B cell (primary cell): Measurements from ENCODE around the gene PTPRF. TPM values are rescaled to one million over a fixed set of nuclear protein-coding genes. Genes with fewer than 3 reads are reported as not detected.

Source experiments
- ATAC-seq: fragments of 200-7000 bp; cut with Tn5 transposase; one replicate; pipeline ENCODE4 v1.10.0; 2021; ENCODE audit warnings: low read depth, mild to moderate bottlenecking, moderate number of reproducible peaks, moderate library complexity
- CTCF ChIA-PET: fragments of 350-600 bp; sonication (Branson Sonifier 250); formaldehyde crosslinking; loops from one replicate; lab custom pipeline; 2021; ENCODE audit warnings: antibody characterized with exemption, inconsistent platforms; lab: Charles Lee
- POLR2A ChIA-PET: fragments of 350-600 bp; sonication (Branson Sonifier 250); formaldehyde crosslinking; loops from one replicate; lab custom pipeline; 2021; ENCODE audit warnings: antibody characterized with exemption; lab: Charles Lee
- DNase-seq: peaks from one replicate; pipeline ENCODE4 v3.0.0; 2013
- H2AFZ ChIP-seq: 2 replicates; pipeline ENCODE4 v1.6.1; 2012; ENCODE audit warnings: mild to moderate bottlenecking, low read depth, low read length; ENCODE audit not compliant: insufficient read depth, poor library complexity, severe bottlenecking
- H3K27ac ChIP-seq, 2 donors: 1 replicate in 1 of 2; 2 replicates in 1 of 2; pipeline ENCODE4 v1.5.1; 2012 to 2013; ENCODE audit warnings: low read length in 2 of 2, mild to moderate bottlenecking in 2 of 2, moderate library complexity in 1 of 2
- H3K27me3 ChIP-seq, 4 experiments: fragments of 200-600 bp in 1 of 4; sonication (generic) in 1 of 4; replicated peaks in 1 of 4; 1 replicate in 2 of 4; 2 replicates in 2 of 4; pipeline versions ENCODE4 v1.6.1 to v1.7.0; 2013 to 2016; ENCODE audit warnings: low read length in 3 of 4, mild to moderate bottlenecking in 2 of 4, mixed read lengths in 1 of 4, moderate library complexity in 1 of 4; ENCODE audit not compliant: insufficient read depth in 4 of 4, control insufficient read depth in 3 of 4; ENCODE audit errors: control extremely low read depth in 1 of 4
- H3K36me3 ChIP-seq, 2 experiments: replicated peaks in 1 of 2; 1 replicate in 1 of 2; 2 replicates in 1 of 2; pipeline versions ENCODE4 v1.6.1 to v1.7.1; 2013; ENCODE audit warnings: low read length in 1 of 2; ENCODE audit not compliant: insufficient read depth in 2 of 2, control insufficient read depth in 1 of 2; ENCODE audit errors: control extremely low read depth in 1 of 2, extremely low read depth in 1 of 2
- H3K4me1 ChIP-seq, 2 donors: fragments of 200-600 bp in 1 of 2; sonication (generic) in 1 of 2; 1 replicate in 1 of 2; 2 replicates in 1 of 2; pipeline versions ENCODE4 v1.5.1 to v1.6.1; 2013 to 2017; ENCODE audit warnings: low read length in 2 of 2; ENCODE audit not compliant: control insufficient read depth in 2 of 2, insufficient read depth in 2 of 2
- H3K4me2 ChIP-seq: replicated peaks from 2 replicates; pipeline ENCODE3; 2012; ENCODE audit warnings: mild to moderate bottlenecking, low read depth, low read length; ENCODE audit not compliant: poor library complexity, severe bottlenecking
- H3K4me3 ChIP-seq, 5 experiments: fragments of 200-600 bp in 1 of 5; sonication (generic) in 1 of 5; 1 replicate in 3 of 5; 2 replicates in 2 of 5; pipeline versions ENCODE4 v1.5.1 to v1.7.0; 2011 to 2016; ENCODE audit warnings: low read length in 4 of 5, mild to moderate bottlenecking in 4 of 5, low read depth in 2 of 5, control low read depth in 1 of 5, moderate library complexity in 1 of 5; ENCODE audit not compliant: insufficient read depth in 1 of 5; ENCODE audit errors: control extremely low read depth in 1 of 5, extremely low read depth in 1 of 5
- H3K79me2 ChIP-seq: fragments of 200-600 bp; sonication (generic); one replicate; pipeline ENCODE4 v1.6.0; 2016; ENCODE audit warnings: low read length; ENCODE audit not compliant: control insufficient read depth, insufficient read depth
- H3K9ac ChIP-seq: fragments of 200-600 bp; sonication (generic); 2 replicates; pipeline ENCODE4 v1.6.1; 2017; ENCODE audit warnings: mild to moderate bottlenecking, low read length, moderate library complexity
- H3K9me3 ChIP-seq, 3 donors: one replicate each; pipeline versions ENCODE4 v1.6.1 to v1.7.1; 2013; ENCODE audit warnings: low read length in 2 of 3; ENCODE audit not compliant: control insufficient read depth in 2 of 3, insufficient read depth in 1 of 3; ENCODE audit errors: control extremely low read depth in 1 of 3
- H4K20me1 ChIP-seq: 2 replicates; pipeline ENCODE4 v1.6.0; 2012; ENCODE audit warnings: mild to moderate bottlenecking, low read length; ENCODE audit not compliant: insufficient read depth, control insufficient read depth, poor library complexity, severe bottlenecking
- H3K27ac Mint-ChIP-seq: one replicate; pipeline ENCODE4 v1.8.0; 2021; ENCODE audit warnings: mixed read lengths
- H3K27me3 Mint-ChIP-seq: one replicate; pipeline ENCODE4 v1.8.0; 2021; ENCODE audit warnings: mixed read lengths
- H3K4me1 Mint-ChIP-seq: one replicate; pipeline ENCODE4 v1.8.0; 2021; ENCODE audit warnings: mixed read lengths
- H3K4me3 Mint-ChIP-seq: one replicate; pipeline ENCODE4 v1.8.0; 2021; ENCODE audit warnings: mixed read lengths
- H3K9me3 Mint-ChIP-seq: one replicate; pipeline ENCODE4 v1.8.0; 2022; ENCODE audit warnings: mixed read lengths; ENCODE audit not compliant: insufficient read depth
- CTCF ChIP-seq: fragments of 200-600 bp; IDR thresholded peaks from one replicate; pipeline ENCODE4 v1.8.0; 2022; ENCODE audit warnings: antibody characterized with exemption, mild to moderate bottlenecking
- EZH2 ChIP-seq: IDR thresholded peaks from 2 replicates; pipeline ENCODE4 v1.6.1; 2012; ENCODE audit warnings: borderline replicate concordance, low read depth, mild to moderate bottlenecking, moderate library complexity, low read length; ENCODE audit not compliant: insufficient read depth, poor library complexity, severe bottlenecking
- WGBS: methylation state at CpG from one replicate; pipeline ENCODE4 v1.1.5; 2013; ENCODE audit warnings: missing lambda C conversion rate; ENCODE audit not compliant: insufficient coverage; 5-methylcytosine and 5-hydroxymethylcytosine counted together
- intact Hi-C: fragments of 100-400 bp; cut with micrococcal nuclease; formaldehyde crosslinking; loops from one replicate; pipeline ENCODE4 v1.10.0; 2022
- polyA plus RNA-seq: library from polyadenylated mRNA; depleted of rRNA; stranded (reverse); fragments of >200 nt; gene quantifications from 2 replicates; pipeline ENCODE4 v1.2.3, GENCODE V29; 2012
- total RNA-seq, 2 donors: library from RNA; stranded (reverse); fragments of 120-200 nt in 1 of 2; gene quantifications; 1 replicate in 1 of 2; 2 replicates in 1 of 2; pipeline versions ENCODE4 v1.2.3 to v1.2.4, GENCODE V29; 2013 to 2022

Gene PTPRF
- total and polyA plus RNA-seq, 2 donors (not counting 1 experiment from before 2014, with no cell fraction given) = 0.07 to 0.13 TPM

GRCh38 chr1:43521756-43522155 lies 8.9 kb upstream of the PTPRF start:
- intact Hi-C loops = no loop called here
- Histone ChIP-seq H3K79me2 (no peaks in the 10 kb centered on the region), H3K4me1 (no peaks in the 10 kb centered on the region), H3K9ac (no peak overlapping the region), H3K4me3 (no peak overlapping the region), H3K4me2 (no peak overlapping the region), H3K9me3 (no peaks in the 10 kb centered on the region), H2AFZ (no peak overlapping the region), H3K36me3 (no peaks in the 10 kb centered on the region), H3K27ac (no peak overlapping the region), H4K20me1 (no peaks in the 10 kb centered on the region), H3K27me3 (peaks cover 0 to 22% (median 17%) of the 10 kb centered on the region in 4 experiments)
- ATAC-seq (no peak), DNase-seq (no peak)
- TF ChIP-seq CTCF = no peak
- TF ChIP-seq EZH2 = no peak
- H3K27ac Mint-ChIP-seq = no peak overlapping the region
- ChIA-PET POLR2A (no interaction called here), CTCF (interaction anchor here (1.3 to 1.5 kb wide), 2 partner anchors 91 to 413 kb away, joined by 3 to 4 read pairs; no protein-coding TSS in a partner anchor)
- peaks cover 58% of the 10 kb centered on the region for H3K27me3 Mint-ChIP-seq
- 89% methylated on average over 2 of the region's 8 CpGs for WGBS
- no peaks in the 10 kb centered on the region for H3K9me3 Mint-ChIP-seq
- no peaks in the 10 kb centered on the region for H3K4me1 Mint-ChIP-seq
- no peak overlapping the region for H3K4me3 Mint-ChIP-seq

- Mint-ChIP-seq H3K27me3 (peaks cover 57% of the 10 kb centered on the region), H3K4me1 (no peaks in the 10 kb centered on the region), H3K9me3 (no peaks in the 10 kb centered on the region), H3K27ac (no peak overlapping the region), H3K4me3 (no peak overlapping the region)
- 92% methylated on average over 1 of the region's 1 CpG for WGBS
- Histone ChIP-seq H3K4me2 (no peak overlapping the region), H3K36me3 (no peaks in the 10 kb centered on the region), H3K4me1 (no peaks in the 10 kb centered on the region), H3K27ac (no peak overlapping the region), H3K9me3 (no peaks in the 10 kb centered on the region), H3K9ac (no peak overlapping the region), H3K27me3 (peaks cover 0 to 22% (median 17%) of the 10 kb centered on the region in 4 experiments), H2AFZ (no peak overlapping the region), H3K79me2 (no peaks in the 10 kb centered on the region), H3K4me3 (no peak overlapping the region), H4K20me1 (no peaks in the 10 kb centered on the region)
- DNase-seq = no peak
- ChIA-PET POLR2A (no interaction called here), CTCF (interaction anchor here (0.6 to 1.5 kb wide), 4 partner anchors 19 to 413 kb away, joined by 3 to 4 read pairs (median 4); no protein-coding TSS in a partner anchor)
- intact Hi-C loops = no loop called here
- TF ChIP-seq EZH2 (no peak), CTCF (no peak)
- no peak for ATAC-seq
These were observed 8.3 kb upstream of the PTPRF start for GRCh38 chr1:43522431-43522775.
